NCI-H146 treated with DMSO at 0.1 percent for 48 hours (cell line): ENCODE data around the gene TBC1D22A.
"Not testable (repeated sequence)": the region's sequence is repeated elsewhere in the genome, so short reads cannot be mapped to it uniquely, and the experiment has no call there.

Experiments
- DNase-seq: peaks from one replicate; lab custom pipeline; 2025; ENCODE audit not compliant: unreplicated experiment; lab: John Stamatoyannopoulos, UW

The TBC1D22A gene

GRCh38 chr22:46773076-46773475 lies 10.6 kb downstream of the TBC1D22A start:
- no peak for DNase-seq

GRCh38 chr22:46774253-46774979 lies 12.0 kb downstream of the TBC1D22A start:
- DNase-seq, result no peak

GRCh38 chr22:46774980-46775849 lies 12.8 kb downstream of the TBC1D22A start:
- no peak for DNase-seq

DNA sequence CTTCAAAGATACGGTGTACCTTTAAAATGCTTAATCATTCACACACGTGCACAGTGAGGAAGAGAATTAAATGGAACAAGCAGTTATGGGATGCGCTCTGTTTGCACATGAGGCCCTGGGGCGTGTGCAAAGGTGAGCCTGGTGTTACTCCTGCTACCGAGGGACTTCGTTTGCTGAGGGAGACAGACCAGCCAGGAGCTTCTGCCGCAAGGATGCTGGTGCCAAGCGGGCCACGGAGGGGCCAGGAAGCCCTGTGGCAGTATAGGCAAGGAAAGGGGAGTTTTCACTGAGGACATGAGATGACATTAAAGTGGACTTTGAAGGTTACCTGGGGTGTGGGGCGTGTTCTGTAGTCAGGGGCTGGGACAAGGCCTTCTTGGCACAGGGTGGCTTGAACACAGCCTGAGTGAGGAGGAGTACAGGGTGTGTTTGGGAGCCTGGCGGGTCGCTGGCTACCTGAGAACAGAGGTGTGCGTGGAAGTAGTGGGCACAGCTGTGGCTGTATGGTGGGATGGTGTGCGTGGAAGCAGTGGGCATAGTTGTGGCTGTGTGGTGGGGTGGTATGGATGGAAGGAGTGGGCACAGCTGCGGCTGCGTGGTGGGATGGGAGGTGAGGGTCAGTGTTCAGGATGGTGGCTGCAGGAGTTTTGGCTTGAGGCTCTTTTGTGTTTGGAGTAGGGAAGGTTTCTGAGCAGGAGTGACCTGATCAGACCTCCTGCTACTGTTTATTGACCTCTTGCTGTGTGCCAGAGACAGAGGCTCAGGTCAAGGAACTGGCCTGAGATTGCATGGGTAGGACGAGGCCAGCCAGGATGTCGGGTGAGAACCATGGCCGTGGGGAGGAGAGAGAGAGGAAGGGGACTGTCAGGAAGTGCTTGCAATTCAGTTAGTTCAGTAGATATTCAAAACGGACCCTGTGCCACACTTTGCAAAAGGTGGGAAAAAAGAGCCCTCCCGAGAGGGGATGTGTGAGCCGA lies 13.7 kb downstream of the TBC1D22A start:
- no peak for DNase-seq

DNA sequence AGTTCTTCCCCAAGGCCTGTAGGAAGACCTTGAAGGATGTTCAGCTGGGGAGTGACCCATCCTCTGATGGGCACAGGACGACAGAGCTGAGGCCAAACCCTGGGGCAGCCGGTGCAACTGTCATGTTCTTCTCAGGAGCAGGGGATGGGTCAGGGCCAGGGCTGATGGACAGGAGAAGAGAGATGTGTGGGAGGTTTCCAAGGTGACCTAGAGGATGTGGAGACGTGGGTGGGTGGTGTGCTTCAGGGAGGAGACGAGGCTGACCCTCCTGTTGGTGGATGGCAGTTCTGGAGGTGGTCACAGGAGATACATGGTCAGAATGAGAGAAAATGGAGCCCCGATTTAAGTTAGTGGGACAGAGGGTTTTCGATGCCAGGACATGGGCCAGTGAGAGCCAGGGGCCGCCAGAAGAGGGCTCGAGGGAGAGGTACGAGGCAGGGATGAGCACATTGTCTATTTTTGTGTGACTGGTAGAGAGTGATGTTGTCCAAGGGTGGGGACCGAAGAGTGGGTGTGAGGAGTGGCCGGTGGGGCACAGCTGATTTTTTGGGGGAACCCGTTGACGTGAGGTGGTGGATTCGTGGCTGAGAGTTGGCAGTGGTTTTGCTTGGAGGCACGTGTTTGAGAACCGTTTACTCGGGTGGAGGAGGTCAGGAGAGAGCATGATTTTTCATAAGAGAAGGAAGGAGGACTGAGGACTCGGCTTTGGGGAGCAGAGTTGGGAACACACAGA lies 14.6 kb downstream of the TBC1D22A start:
- no peak for DNase-seq

DNA sequence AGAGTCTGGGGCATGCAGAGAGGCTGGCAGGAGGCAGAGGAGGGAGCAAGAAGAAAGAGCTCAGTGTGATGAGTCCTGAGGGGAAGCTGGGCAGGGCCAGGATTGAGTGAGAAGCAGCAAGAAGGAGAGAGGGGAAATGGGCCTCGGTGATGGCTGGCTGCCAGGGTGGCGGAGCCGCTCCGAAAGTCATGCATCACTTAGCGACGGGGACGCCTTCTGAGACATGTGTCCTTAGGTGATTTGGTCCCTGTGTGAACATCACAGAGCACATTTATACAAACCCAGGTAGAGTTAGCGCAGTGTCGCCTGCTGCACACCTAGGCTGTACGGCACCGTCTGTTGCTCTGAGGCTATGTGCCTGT lies 15.1 kb downstream of the TBC1D22A start:
- DNase-seq, result no peak

GRCh38 chr22:46779023-46779422 lies 16.6 kb downstream of the TBC1D22A start:
- no peak for DNase-seq

DNA sequence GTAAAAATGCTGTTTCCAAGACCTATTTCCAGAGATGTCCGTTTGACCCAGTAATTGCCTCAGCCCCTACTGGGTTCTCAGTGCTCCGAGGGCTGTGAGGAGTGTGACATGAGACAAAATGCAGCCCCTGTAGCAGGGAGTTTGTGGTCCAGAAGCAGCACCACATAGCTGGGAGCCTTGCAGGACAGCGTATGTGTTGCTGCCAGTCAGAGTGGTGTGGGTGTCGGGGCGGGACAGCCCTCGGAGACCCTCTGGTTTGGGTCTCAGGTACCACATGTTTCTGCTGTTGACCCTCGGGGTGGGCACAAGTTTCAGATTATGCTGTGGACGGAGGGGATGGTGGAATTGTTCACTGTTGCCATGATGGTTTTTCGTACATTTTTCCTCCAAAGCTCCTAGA lies 17.2 kb downstream of the TBC1D22A start:
- DNase-seq, result no peak

DNA sequence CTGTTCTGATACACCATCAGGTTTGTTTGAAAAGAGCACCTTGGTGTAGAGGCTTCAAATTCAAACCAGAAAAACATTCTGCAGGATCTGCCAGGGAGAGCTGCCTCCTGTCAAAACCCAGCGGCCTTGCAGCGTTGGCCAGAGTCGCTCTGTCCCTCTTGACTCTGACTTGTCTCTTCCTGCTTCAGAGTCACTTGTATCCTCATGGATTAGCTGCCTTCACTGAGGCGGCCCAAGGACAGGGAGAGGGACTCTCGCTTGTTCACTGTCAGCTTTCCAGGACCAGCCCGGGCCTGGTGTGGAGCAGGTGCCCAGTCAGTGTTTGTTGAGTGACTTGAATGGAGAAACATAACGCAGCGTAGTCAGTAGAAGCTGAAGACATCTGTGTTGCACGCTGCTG lies 18.0 kb downstream of the TBC1D22A start:
- no peak for DNase-seq

DNA sequence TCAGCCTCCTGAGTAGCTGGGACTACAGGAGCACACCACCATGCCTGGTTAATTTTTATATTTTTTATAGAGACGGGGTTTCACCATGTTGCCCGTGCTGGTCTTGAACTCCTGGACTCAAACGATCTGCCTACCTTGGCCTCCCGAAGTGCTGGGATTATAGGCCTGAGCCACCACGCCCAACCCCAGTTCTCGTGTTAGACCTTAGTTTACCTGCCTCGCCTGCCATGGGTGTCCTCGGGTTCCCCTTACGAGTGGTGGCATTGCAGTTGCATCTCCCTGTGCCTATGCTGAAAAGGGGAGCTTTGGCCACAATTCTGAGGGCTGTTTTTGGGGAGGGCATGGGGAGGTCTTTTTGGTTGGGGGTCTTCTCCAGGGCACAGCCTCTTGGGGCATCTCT lies 18.8 kb downstream of the TBC1D22A start:
- DNase-seq, result no peak

DNA sequence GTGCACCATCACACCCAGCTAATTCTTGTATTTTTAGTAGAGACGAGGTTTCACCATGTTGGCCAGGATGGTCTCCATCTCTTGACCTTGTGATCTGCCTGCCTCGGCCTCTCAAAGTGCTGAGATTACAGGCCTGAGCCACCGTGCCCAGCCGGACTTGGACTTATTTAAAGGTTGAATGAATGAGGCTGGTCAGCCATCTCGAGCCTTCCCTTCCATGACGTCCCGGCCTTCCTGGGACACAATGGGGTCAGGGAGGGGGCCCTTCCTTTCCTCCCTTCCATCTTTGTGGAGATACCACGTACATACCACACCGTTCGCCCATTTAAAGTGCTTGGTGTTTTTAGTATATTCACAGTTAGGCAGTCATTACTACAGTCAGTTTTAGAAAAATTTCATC lies 19.8 kb downstream of the TBC1D22A start:
- DNase-seq, result not testable (repeated sequence)

DNA sequence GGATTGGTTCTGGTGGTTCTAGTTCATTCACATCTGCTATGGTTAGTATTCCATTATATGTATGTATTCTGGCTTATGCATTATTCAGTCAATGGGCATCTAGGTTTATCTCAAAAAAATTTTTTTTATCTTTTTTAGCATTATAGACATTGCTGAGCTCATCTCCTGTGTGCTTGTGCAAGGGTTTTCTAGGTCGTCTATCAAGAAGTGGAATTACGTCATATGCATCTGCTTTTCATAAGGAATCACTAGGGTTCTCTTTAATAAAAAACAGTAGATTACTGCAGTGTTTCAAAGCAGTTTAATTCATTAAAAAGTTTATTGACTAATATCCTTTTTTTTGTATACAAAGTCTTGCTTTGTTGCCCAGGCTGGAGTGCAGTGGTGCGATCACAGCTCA lies 21.3 kb downstream of the TBC1D22A start:
- DNase-seq, result no peak

DNA sequence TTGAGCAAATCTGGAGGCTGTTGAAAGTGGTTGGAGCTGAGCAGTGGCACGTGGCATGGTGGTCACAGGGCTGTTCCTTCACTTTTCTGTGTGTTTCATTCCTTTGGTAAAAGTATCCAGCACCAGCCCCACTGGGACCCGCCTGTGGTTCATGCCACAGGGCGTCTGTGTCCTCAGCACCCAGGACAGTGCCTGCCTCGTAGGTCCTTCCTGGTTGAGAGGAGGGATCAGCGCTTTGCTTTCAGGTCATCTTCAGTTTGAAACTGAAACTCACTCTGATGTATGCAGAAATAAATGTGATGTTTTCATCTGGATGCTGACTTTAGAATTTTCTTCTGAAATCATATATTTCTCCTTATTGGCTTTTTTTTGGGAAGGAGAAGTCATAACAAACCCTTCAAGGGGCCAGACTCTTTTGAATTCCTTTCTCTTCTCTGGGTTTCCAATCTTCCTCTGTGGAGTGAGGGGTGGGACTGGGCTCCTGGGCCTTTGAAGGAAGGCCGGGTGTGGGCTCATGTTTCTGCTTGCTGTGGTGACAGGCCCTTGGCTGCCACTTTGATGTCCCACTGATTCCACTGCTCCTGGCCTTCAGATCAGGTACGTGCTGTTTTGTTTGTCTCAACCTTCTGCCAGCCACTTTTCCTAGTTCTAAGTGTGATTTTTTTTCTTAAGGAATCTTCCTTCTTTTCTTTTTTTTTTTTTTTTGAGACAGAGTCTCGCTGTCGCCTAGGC lies 26.2 kb downstream of the TBC1D22A start:
- no peak for DNase-seq

- DNase-seq, result no peak
These were observed 27.5 kb downstream of the TBC1D22A start for GRCh38 chr22:46789992-46790391.

- DNase-seq, result no peak
These were observed 28.8 kb downstream of the TBC1D22A start for GRCh38 chr22:46791201-46791731.

- DNase-seq, result no peak
These were observed 29.8 kb downstream of the TBC1D22A start for GRCh38 chr22:46792061-46792796.

DNA sequence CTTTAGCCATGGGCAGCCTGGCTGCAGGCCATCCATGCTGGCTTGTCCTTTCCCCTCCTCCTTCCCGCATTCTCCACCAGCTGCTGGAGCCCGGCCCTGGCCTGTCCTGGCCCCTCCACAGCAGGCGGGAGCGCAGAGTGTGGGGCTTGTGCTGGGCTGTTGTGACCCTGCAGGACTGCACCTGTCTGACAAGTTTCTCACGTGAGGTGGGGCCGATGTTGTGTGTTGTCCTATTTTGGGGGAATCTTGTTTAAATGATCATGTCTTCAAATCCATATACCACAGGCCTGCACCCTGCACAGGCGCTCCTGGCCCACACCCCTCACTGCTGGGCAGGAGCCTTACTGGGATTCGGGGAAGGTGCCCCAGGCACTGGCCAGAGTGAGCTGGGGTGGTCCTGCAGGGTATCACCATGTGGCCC lies 30.4 kb downstream of the TBC1D22A start:
- DNase-seq, result no peak

DNA sequence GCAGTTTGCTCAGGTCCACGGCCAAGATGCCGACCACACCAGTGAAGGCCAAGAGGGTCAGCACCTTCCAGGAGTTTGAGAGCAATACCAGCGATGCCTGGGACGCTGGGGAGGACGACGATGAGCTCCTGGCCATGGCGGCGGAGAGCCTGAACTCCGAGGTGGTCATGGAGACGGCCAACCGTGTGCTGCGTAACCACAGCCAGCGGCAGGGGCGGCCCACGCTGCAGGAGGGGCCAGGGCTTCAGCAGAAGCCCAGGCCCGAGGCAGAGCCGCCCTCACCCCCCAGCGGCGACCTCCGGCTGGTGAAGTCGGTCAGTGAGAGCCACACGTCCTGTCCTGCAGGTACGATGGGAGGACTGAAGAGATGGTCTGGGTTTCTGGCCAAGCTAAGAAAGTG lies 31.0 kb downstream of the TBC1D22A start:
- DNase-seq, result no peak

GRCh38 chr22:46794067-46794466 lies 31.6 kb downstream of the TBC1D22A start:
- DNase-seq, result no peak
